GM23338 (cell line): ENCODE results near the gene PF4V1. TPM values are rescaled to one million over a fixed set of nuclear protein-coding genes. Genes with fewer than 3 reads are reported as not detected.

Experiments used
- ATAC-seq: fragments of 200-7000 bp; cut with Tn5 transposase; 3 replicates; pipeline ENCODE4 v1.9.1; 2020
- DNase-seq: peaks from one replicate; pipeline ENCODE4 v3.0.0-alpha.2; 2015; ENCODE audit warnings: low spot score
- H2AFZ ChIP-seq: fragments of 200-600 bp; sonication (generic); 2 replicates; pipeline ENCODE4 v1.8.0; 2016; ENCODE audit warnings: antibody characterized with exemption, mild to moderate bottlenecking, moderate library complexity
- H3F3A ChIP-seq: fragments of 200-600 bp; sonication (generic); replicated peaks from 2 replicates; pipeline ENCODE4 v1.8.0; 2017; ENCODE audit warnings: antibody characterized with exemption, mixed run types, low read depth
- H3K27ac ChIP-seq: fragments of 200-600 bp; sonication (generic); 2 replicates; pipeline ENCODE4 v1.6.1; 2016; ENCODE audit warnings: low read depth
- H3K27me3 ChIP-seq: fragments of 200-600 bp; sonication (generic); 2 replicates; pipeline ENCODE4 v1.8.0; 2016; ENCODE audit warnings: mild to moderate bottlenecking, mixed run types, moderate library complexity; ENCODE audit not compliant: insufficient read depth
- H3K36me3 ChIP-seq: fragments of 200-600 bp; sonication (generic); 2 replicates; pipeline ENCODE4 v1.8.0; 2016; ENCODE audit warnings: mild to moderate bottlenecking; ENCODE audit not compliant: insufficient read depth
- H3K4me1 ChIP-seq: fragments of 200-600 bp; sonication (generic); 2 replicates; pipeline ENCODE4 v1.8.0; 2016; ENCODE audit warnings: mild to moderate bottlenecking, moderate library complexity; ENCODE audit not compliant: insufficient read depth
- H3K4me2 ChIP-seq: fragments of 200-600 bp; sonication (generic); 2 replicates; pipeline ENCODE4 v1.7.1; 2017; ENCODE audit warnings: mixed run types
- H3K4me3 ChIP-seq: fragments of 200-600 bp; sonication (generic); 2 replicates; pipeline ENCODE4 v1.6.1; 2016; ENCODE audit warnings: mixed run types
- H3K79me2 ChIP-seq: fragments of 200-600 bp; sonication (generic); replicated peaks from 2 replicates; pipeline ENCODE4 v1.8.0; 2017; ENCODE audit warnings: mild to moderate bottlenecking; ENCODE audit not compliant: insufficient read depth
- H3K9me2 ChIP-seq: fragments of 200-600 bp; sonication (generic); 2 replicates; pipeline ENCODE4 v1.8.0; 2017; ENCODE audit not compliant: insufficient read depth
- H4K20me1 ChIP-seq: fragments of 200-600 bp; sonication (generic); replicated peaks from 2 replicates; pipeline ENCODE4 v1.8.0; 2017; ENCODE audit warnings: mild to moderate bottlenecking; ENCODE audit not compliant: insufficient read depth
- H3K27ac Mint-ChIP-seq: 2 replicates; pipeline ENCODE4 v1.8.0; 2020; ENCODE audit warnings: inconsistent platforms, mild to moderate bottlenecking, moderate library complexity, mixed read lengths
- H3K27me3 Mint-ChIP-seq: 3 replicates; pipeline ENCODE4 v1.8.0; 2022; ENCODE audit warnings: low read depth, mild to moderate bottlenecking, moderate library complexity, mixed read lengths, inconsistent platforms; ENCODE audit not compliant: insufficient read depth, poor library complexity
- H3K36me3 Mint-ChIP-seq: 3 replicates; pipeline ENCODE4 v1.8.0; 2021; ENCODE audit warnings: low read depth, mild to moderate bottlenecking, inconsistent platforms, moderate library complexity, mixed read lengths
- H3K4me1 Mint-ChIP-seq: 3 replicates; pipeline ENCODE4 v1.8.0; 2020; ENCODE audit warnings: mild to moderate bottlenecking, inconsistent platforms, mixed read lengths
- H3K4me3 Mint-ChIP-seq: 3 replicates; pipeline ENCODE4 v1.8.0; 2021; ENCODE audit warnings: moderate library complexity, mild to moderate bottlenecking, inconsistent platforms, mixed read lengths
- H3K9me3 Mint-ChIP-seq: 3 replicates; pipeline ENCODE4 v1.8.0; 2020; ENCODE audit warnings: moderate library complexity, mild to moderate bottlenecking, inconsistent platforms, mixed read lengths
- CREB1 ChIP-seq: fragments of 250-450 bp; sonication (Bioruptor Pico); IDR thresholded peaks from 2 replicates; pipeline ENCODE4 v1.5.0; 2020; ENCODE audit warnings: low read depth, mild to moderate bottlenecking, moderate library complexity
- CTCF ChIP-seq, 2 experiments: fragments of 200-600 bp in 1 of 2; sonication (generic) in 1 of 2; conservative IDR thresholded peaks; 2 replicates each; pipeline versions ENCODE4 v1.5.1 to v1.6.1; 2016 to 2017; ENCODE audit warnings: antibody characterized with exemption in 2 of 2, low read depth in 2 of 2, mild to moderate bottlenecking in 2 of 2, moderate library complexity in 1 of 2
- NANOG ChIP-seq: IDR thresholded peaks from 2 replicates; pipeline ENCODE4 v1.6.1; 2016; ENCODE audit warnings: antibody characterized with exemption, borderline replicate concordance
- STAT1 ChIP-seq: IDR thresholded peaks from one replicate; pipeline ENCODE4 v1.6.1; 2016; ENCODE audit warnings: antibody characterized with exemption; ENCODE audit not compliant: unreplicated experiment
- ZNF331 ChIP-seq: fragments of 250-450 bp; sonication (Bioruptor Pico); IDR thresholded peaks from 2 replicates; pipeline ENCODE4 v1.5.0; 2020; ENCODE audit warnings: low read depth, mild to moderate bottlenecking, moderate library complexity
- polyA plus RNA-seq: library from polyadenylated mRNA; unstranded; fragments of >200 nt; fragmentation: Nextera tagmentation; extraction: Ambion mirVana; gene quantifications from 2 replicates; pipeline ENCODE4 v1.2.1, GENCODE V29; 2016
- total RNA-seq: library from RNA; depleted of rRNA; stranded (reverse); fragments of >200 nt; shearing (Covaris generic); gene quantifications from 2 replicates; pipeline ENCODE4 v1.2.3, GENCODE V29; 2014
- TF ChIP-seq, protein P1 (sequence below): IDR thresholded peaks from one replicate; pipeline ENCODE4 v1.6.1; 2018; ENCODE audit warnings: antibody characterized with exemption; ENCODE audit not compliant: unreplicated experiment

The PF4V1 gene
- total and polyA plus RNA-seq, 2 experiments from 2014 or later: 0.66 TPM; not detected in 1

- Histone ChIP-seq H3K36me3 (no peaks in the 10 kb centered on the region), H3K9me2 (no peaks in the 10 kb centered on the region), H3F3A (no peaks in the 10 kb centered on the region; the same call in 1 of the 2 replicates), H3K79me2 (no peaks in the 10 kb centered on the region), H4K20me1 (no peaks in the 10 kb centered on the region), H2AFZ (no peak overlapping the region), H3K4me2 (no peak overlapping the region), H3K27me3 (peaks cover 12% of the 10 kb centered on the region), H3K4me1 (peaks cover 10% of the 10 kb centered on the region), H3K27ac (no peak overlapping the region), H3K4me3 (no peak overlapping the region)
- Mint-ChIP-seq H3K36me3 (no peaks in the 10 kb centered on the region), H3K27me3 (peaks cover 6% of the 10 kb centered on the region), H3K4me1 (peaks cover 13% of the 10 kb centered on the region), H3K4me3 (no peak overlapping the region), H3K27ac (no peak overlapping the region), H3K9me3 (no peaks in the 10 kb centered on the region)
- DNase-seq (peak; percentile 57), ATAC-seq (peak; percentile 49)
- TF ChIP-seq NANOG (no peak), CTCF (conservative IDR thresholded peaks at IDR 0.05; ENCODE audit: low read depth in 2 of 2) (peak; percentile 65 to 79)
Measured at GRCh38 chr4:73864365-73864764, 11.3 kb downstream of the PF4V1 start.

GRCh38 chr4:73864961-73865360, 11.9 kb downstream of the PF4V1 start:
- no peaks in the 10 kb centered on the region for H3K79me2 ChIP-seq
- Mint-ChIP-seq H3K4me1 (peaks cover 18% of the 10 kb centered on the region), H3K27me3 (peaks cover 10% of the 10 kb centered on the region), H3K36me3 (no peaks in the 10 kb centered on the region), H3K27ac (no peak overlapping the region), H3K9me3 (no peaks in the 10 kb centered on the region), H3K4me3 (no peak overlapping the region)
- TF ChIP-seq, protein P1, sequence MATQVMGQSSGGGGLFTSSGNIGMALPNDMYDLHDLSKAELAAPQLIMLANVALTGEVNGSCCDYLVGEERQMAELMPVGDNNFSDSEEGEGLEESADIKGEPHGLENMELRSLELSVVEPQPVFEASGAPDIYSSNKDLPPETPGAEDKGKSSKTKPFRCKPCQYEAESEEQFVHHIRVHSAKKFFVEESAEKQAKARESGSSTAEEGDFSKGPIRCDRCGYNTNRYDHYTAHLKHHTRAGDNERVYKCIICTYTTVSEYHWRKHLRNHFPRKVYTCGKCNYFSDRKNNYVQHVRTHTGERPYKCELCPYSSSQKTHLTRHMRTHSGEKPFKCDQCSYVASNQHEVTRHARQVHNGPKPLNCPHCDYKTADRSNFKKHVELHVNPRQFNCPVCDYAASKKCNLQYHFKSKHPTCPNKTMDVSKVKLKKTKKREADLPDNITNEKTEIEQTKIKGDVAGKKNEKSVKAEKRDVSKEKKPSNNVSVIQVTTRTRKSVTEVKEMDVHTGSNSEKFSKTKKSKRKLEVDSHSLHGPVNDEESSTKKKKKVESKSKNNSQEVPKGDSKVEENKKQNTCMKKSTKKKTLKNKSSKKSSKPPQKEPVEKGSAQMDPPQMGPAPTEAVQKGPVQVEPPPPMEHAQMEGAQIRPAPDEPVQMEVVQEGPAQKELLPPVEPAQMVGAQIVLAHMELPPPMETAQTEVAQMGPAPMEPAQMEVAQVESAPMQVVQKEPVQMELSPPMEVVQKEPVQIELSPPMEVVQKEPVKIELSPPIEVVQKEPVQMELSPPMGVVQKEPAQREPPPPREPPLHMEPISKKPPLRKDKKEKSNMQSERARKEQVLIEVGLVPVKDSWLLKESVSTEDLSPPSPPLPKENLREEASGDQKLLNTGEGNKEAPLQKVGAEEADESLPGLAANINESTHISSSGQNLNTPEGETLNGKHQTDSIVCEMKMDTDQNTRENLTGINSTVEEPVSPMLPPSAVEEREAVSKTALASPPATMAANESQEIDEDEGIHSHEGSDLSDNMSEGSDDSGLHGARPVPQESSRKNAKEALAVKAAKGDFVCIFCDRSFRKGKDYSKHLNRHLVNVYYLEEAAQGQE: no peak
- TF ChIP-seq STAT1 (no peak), ZNF331 (CRISPR knock-in tag) (no peak), CREB1 (no peak)
- H2AFZ ChIP-seq: no peak overlapping the region
- H3K4me1 ChIP-seq: peaks cover 13% of the 10 kb centered on the region
- H3K4me3 ChIP-seq: no peak overlapping the region
- no peaks in the 10 kb centered on the region for H4K20me1 ChIP-seq
- no peak for ATAC-seq
- H3K4me2 ChIP-seq: no peak overlapping the region
- H3F3A ChIP-seq: no peaks in the 10 kb centered on the region; the same call in 1 of the 2 replicates
- no peaks in the 10 kb centered on the region for H3K9me2 ChIP-seq
- no peak for DNase-seq
- H3K27ac ChIP-seq: no peak overlapping the region
- no peaks in the 10 kb centered on the region for H3K36me3 ChIP-seq
- H3K27me3 ChIP-seq: peaks cover 16% of the 10 kb centered on the region
